Liver (tissue), 9 donors: ENCODE measurements around the gene S100Z. TPM values are rescaled to one million over a fixed set of nuclear protein-coding genes. Genes with fewer than 3 reads are reported as not detected.

Experiments used
- DNase-seq: peaks from one replicate; pipeline ENCODE4 v3.0.0-alpha.2; 2017; ENCODE audit warnings: low spot score
- H3K27ac ChIP-seq, 2 donors: one replicate each; pipeline ENCODE4 v1.7.0; 2013; ENCODE audit warnings: inconsistent platforms in 2 of 2, low read length in 2 of 2, control low read depth in 1 of 2, low read depth in 1 of 2, mild to moderate bottlenecking in 1 of 2
- H3K27me3 ChIP-seq, 4 donors: one replicate each; pipeline versions ENCODE4 v1.6.1 to v1.7.0; 2013; ENCODE audit warnings: low read length in 3 of 4, inconsistent platforms in 1 of 4, mild to moderate bottlenecking in 1 of 4, moderate library complexity in 1 of 4; ENCODE audit not compliant: control insufficient read depth in 4 of 4, insufficient read depth in 4 of 4
- H3K36me3 ChIP-seq, 4 donors: one replicate each; pipeline versions ENCODE4 v1.6.1 to v1.7.0; 2013; ENCODE audit warnings: low read length in 3 of 4, mild to moderate bottlenecking in 3 of 4, low read depth in 1 of 4, moderate library complexity in 1 of 4; ENCODE audit not compliant: control insufficient read depth in 4 of 4, insufficient read depth in 3 of 4
- H3K4me1 ChIP-seq, 4 donors: one replicate each; pipeline versions ENCODE4 v1.6.1 to v1.7.0; 2013; ENCODE audit warnings: low read length in 3 of 4, mild to moderate bottlenecking in 3 of 4, moderate library complexity in 1 of 4; ENCODE audit not compliant: control insufficient read depth in 4 of 4, insufficient read depth in 4 of 4
- H3K4me3 ChIP-seq, 3 donors: one replicate each; pipeline versions ENCODE4 v1.6.1 to v1.7.0; 2013; ENCODE audit warnings: low read length in 3 of 3, control low read depth in 1 of 3, low read depth in 1 of 3, mild to moderate bottlenecking in 1 of 3
- H3K9ac ChIP-seq, 2 donors: one replicate each; pipeline ENCODE4 v1.7.0; 2013; ENCODE audit warnings: low read length in 2 of 2, mild to moderate bottlenecking in 2 of 2, moderate library complexity in 2 of 2, control low read depth in 1 of 2, low read depth in 1 of 2
- H3K9me3 ChIP-seq, 4 donors: one replicate each; pipeline versions ENCODE4 v1.6.1 to v1.7.0; 2013; ENCODE audit warnings: low read length in 3 of 4; ENCODE audit not compliant: control insufficient read depth in 4 of 4
- EGR1 ChIP-seq, 2 donors: IDR thresholded peaks; 2 replicates each; pipeline ENCODE4 v1.6.1; 2016 to 2018; ENCODE audit warnings: antibody characterized with exemption in 2 of 2, low read depth in 2 of 2
- FOXA1 ChIP-seq: IDR thresholded peaks from 2 replicates; pipeline ENCODE4 v1.6.1; 2016; ENCODE audit warnings: antibody characterized with exemption
- FOXA2 ChIP-seq: IDR thresholded peaks from 2 replicates; pipeline ENCODE4 v1.6.1; 2016; ENCODE audit warnings: antibody characterized with exemption
- GABPA ChIP-seq, 2 donors: IDR thresholded peaks in 1 of 2; conservative IDR thresholded peaks in 1 of 2; 2 replicates each; pipeline ENCODE4 v1.6.1; 2016; ENCODE audit warnings: antibody characterized with exemption in 2 of 2, mild to moderate bottlenecking in 1 of 2, moderate library complexity in 1 of 2
- HNF4A ChIP-seq, 2 donors: conservative IDR thresholded peaks; 2 replicates each; pipeline ENCODE4 v1.6.1; 2016; ENCODE audit warnings: antibody characterized with exemption in 2 of 2, mild to moderate bottlenecking in 2 of 2
- HNF4G ChIP-seq: IDR thresholded peaks from 2 replicates; pipeline ENCODE4 v1.6.1; 2016; ENCODE audit warnings: antibody characterized with exemption
- JUND ChIP-seq, 2 donors: IDR thresholded peaks; 2 replicates each; pipeline ENCODE4 v1.6.1; 2016; ENCODE audit warnings: antibody characterized with exemption in 2 of 2
- NR2F2 ChIP-seq: IDR thresholded peaks from 2 replicates; pipeline ENCODE4 v1.6.1; 2016; ENCODE audit warnings: antibody characterized with exemption
- RAD21 ChIP-seq, 2 donors: IDR thresholded peaks; 2 replicates each; pipeline ENCODE4 v1.6.1; 2016; ENCODE audit warnings: antibody characterized with exemption in 2 of 2, mild to moderate bottlenecking in 2 of 2
- REST ChIP-seq: IDR thresholded peaks from 2 replicates; pipeline ENCODE4 v1.6.1; 2016; ENCODE audit warnings: antibody characterized with exemption, mild to moderate bottlenecking
- RXRA ChIP-seq, 2 donors: IDR thresholded peaks; 2 replicates each; pipeline ENCODE4 v1.6.1; 2017 to 2018; ENCODE audit warnings: antibody characterized with exemption in 2 of 2, mild to moderate bottlenecking in 1 of 2
- SP1 ChIP-seq: IDR thresholded peaks from 2 replicates; pipeline ENCODE4 v1.6.1; 2018; ENCODE audit warnings: antibody characterized with exemption, mild to moderate bottlenecking
- TAF1 ChIP-seq: conservative IDR thresholded peaks from 2 replicates; pipeline ENCODE4 v1.6.1; 2016; ENCODE audit warnings: antibody characterized with exemption, mild to moderate bottlenecking
- WGBS: extraction: QIAGEN DNeasy Blood & Tissue Kit; methylation state at CpG from one replicate; pipeline ENCODE4 v1.1.7; 2013; 5-methylcytosine and 5-hydroxymethylcytosine counted together
- polyA plus RNA-seq, 2 donors: library from polyadenylated mRNA; stranded (reverse) in 1 of 2; unstranded in 1 of 2; fragments of 200-250 nt in 1 of 2; fragments of >200 nt in 1 of 2; fragmentation: Nextera tagmentation in 1 of 2; extraction: Ambion mirVana in 1 of 2; gene quantifications; one replicate each; pipeline versions ENCODE4 v1.2.1 to v1.2.3, GENCODE V29; 2013 to 2015
- total RNA-seq, 2 donors: library from RNA; depleted of rRNA; stranded (reverse); fragments of >200 nt; gene quantifications; one replicate each; pipeline ENCODE4 v1.2.3, GENCODE V29; 2014
- TF ChIP-seq, protein P1 (sequence below): IDR thresholded peaks from 2 replicates; pipeline ENCODE4 v1.6.1; 2016; ENCODE audit warnings: antibody characterized with exemption
- TF ChIP-seq, protein P2 (sequence below): fragments of 150-350 bp; IDR thresholded peaks from 2 replicates; pipeline ENCODE4 v1.5.1; 2017; ENCODE audit warnings: improper control_type of control experiment, low read depth, low read length; ENCODE audit not compliant: missing input control
- TF ChIP-seq, protein P3 (sequence below): IDR thresholded peaks from 2 replicates; pipeline ENCODE4 v1.6.1; 2016; ENCODE audit warnings: antibody characterized with exemption
- TF ChIP-seq, protein P4 (sequence below): IDR thresholded peaks from 2 replicates; pipeline ENCODE4 v1.6.1; 2016; ENCODE audit warnings: antibody characterized with exemption
- donor health status: healthy.
- donor health status: healthy.
- donor health status: healthy.
- donor health status: healthy.
- donor health status: healthy.

S100Z gene
- total and polyA plus RNA-seq, 4 donors: 0.05 to 0.33 (median 0.33) TPM; not detected in 1

DNA sequence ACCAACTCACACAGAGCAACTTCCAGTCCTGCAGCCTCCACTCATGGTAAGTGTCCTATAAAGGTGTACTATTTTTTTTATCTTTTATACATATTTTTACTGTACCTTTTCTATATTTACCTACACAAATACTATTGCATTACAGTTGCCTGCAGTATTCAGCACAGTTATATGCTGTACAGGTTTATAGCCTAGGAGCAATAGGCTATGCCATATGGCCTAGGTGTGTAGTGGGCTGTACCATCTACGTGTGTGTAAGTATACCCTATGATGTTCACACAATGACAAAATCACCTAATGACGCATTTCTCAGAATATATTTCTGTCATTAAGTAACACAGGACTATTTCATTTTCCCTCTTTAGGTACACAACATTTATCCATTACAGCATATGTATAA is 16.7 kb downstream of the S100Z start:
- WGBS: 80% methylated on average over 2 of the region's 2 CpGs
- no peak overlapping the region for H3K27ac ChIP-seq
- no peaks in the 10 kb centered on the region for H3K36me3 ChIP-seq
- TF ChIP-seq NR2F2 (no peak), HNF4A (conservative IDR thresholded peaks at IDR 0.05) (no peak), HNF4G (no peak), FOXA1 (no peak), RAD21 (IDR thresholded peaks at IDR 0.05) (no peak), JUND (IDR thresholded peaks at IDR 0.05) (no peak), GABPA (IDR thresholded peaks at IDR 0.05 in 1 of 2, conservative IDR thresholded peaks at IDR 0.05 in 1 of 2) (no peak)
- H3K9ac ChIP-seq: no peak overlapping the region
- no peak overlapping the region for H3K4me3 ChIP-seq
- H3K9me3 ChIP-seq: no peaks in the 10 kb centered on the region
- H3K27me3 ChIP-seq: no peaks in the 10 kb centered on the region
- peaks cover 0 to 2% (median 0%) of the 10 kb centered on the region in 4 donors for H3K4me1 ChIP-seq
- DNase-seq: no peak

GRCh38 chr5:76867038-76867437 is 17.2 kb downstream of the S100Z start:
- Histone ChIP-seq H3K36me3 (no peaks in the 10 kb centered on the region), H3K4me1 (peaks cover 0 to 2% (median 0%) of the 10 kb centered on the region in 4 donors)
- TF ChIP-seq EGR1 (IDR thresholded peaks at IDR 0.05; ENCODE audit: low read depth in 2 of 2) (no peak), HNF4A (conservative IDR thresholded peaks at IDR 0.05) (no peak), RXRA (IDR thresholded peaks at IDR 0.05) (no peak), FOXA1 (no peak), NR2F2 (no peak), GABPA (IDR thresholded peaks at IDR 0.05 in 1 of 2, conservative IDR thresholded peaks at IDR 0.05 in 1 of 2) (no peak), FOXA2 (no peak), RAD21 (IDR thresholded peaks at IDR 0.05) (no peak), JUND (IDR thresholded peaks at IDR 0.05) (no peak), HNF4G (no peak), TAF1 (no peak), SP1 (no peak), REST (no peak)
- TF ChIP-seq, protein P1, sequence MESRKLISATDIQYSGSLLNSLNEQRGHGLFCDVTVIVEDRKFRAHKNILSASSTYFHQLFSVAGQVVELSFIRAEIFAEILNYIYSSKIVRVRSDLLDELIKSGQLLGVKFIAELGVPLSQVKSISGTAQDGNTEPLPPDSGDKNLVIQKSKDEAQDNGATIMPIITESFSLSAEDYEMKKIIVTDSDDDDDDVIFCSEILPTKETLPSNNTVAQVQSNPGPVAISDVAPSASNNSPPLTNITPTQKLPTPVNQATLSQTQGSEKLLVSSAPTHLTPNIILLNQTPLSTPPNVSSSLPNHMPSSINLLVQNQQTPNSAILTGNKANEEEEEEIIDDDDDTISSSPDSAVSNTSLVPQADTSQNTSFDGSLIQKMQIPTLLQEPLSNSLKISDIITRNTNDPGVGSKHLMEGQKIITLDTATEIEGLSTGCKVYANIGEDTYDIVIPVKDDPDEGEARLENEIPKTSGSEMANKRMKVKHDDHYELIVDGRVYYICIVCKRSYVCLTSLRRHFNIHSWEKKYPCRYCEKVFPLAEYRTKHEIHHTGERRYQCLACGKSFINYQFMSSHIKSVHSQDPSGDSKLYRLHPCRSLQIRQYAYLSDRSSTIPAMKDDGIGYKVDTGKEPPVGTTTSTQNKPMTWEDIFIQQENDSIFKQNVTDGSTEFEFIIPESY: no peak
- TF ChIP-seq, protein P2, sequence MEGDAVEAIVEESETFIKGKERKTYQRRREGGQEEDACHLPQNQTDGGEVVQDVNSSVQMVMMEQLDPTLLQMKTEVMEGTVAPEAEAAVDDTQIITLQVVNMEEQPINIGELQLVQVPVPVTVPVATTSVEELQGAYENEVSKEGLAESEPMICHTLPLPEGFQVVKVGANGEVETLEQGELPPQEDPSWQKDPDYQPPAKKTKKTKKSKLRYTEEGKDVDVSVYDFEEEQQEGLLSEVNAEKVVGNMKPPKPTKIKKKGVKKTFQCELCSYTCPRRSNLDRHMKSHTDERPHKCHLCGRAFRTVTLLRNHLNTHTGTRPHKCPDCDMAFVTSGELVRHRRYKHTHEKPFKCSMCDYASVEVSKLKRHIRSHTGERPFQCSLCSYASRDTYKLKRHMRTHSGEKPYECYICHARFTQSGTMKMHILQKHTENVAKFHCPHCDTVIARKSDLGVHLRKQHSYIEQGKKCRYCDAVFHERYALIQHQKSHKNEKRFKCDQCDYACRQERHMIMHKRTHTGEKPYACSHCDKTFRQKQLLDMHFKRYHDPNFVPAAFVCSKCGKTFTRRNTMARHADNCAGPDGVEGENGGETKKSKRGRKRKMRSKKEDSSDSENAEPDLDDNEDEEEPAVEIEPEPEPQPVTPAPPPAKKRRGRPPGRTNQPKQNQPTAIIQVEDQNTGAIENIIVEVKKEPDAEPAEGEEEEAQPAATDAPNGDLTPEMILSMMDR: no peak
- TF ChIP-seq, protein P3, sequence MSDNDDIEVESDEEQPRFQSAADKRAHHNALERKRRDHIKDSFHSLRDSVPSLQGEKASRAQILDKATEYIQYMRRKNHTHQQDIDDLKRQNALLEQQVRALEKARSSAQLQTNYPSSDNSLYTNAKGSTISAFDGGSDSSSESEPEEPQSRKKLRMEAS: no peak
- TF ChIP-seq, protein P4, sequence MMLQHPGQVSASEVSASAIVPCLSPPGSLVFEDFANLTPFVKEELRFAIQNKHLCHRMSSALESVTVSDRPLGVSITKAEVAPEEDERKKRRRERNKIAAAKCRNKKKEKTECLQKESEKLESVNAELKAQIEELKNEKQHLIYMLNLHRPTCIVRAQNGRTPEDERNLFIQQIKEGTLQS: no peak

More at GRCh38 chr5:76867038-76867437, 17.2 kb downstream of the S100Z start:
- DNase-seq: no peak
- no peaks in the 10 kb centered on the region for H3K27me3 ChIP-seq
- no peak overlapping the region for H3K27ac ChIP-seq
- no peak overlapping the region for H3K4me3 ChIP-seq
- no peak overlapping the region for H3K9ac ChIP-seq
- H3K9me3 ChIP-seq: no peaks in the 10 kb centered on the region
- 81% methylated on average over 4 of the region's 4 CpGs for WGBS
